ENCODE measurements around the gene CDH13. TPM values are rescaled to one million over a fixed set of nuclear protein-coding genes. Genes with fewer than 3 reads are reported as not detected.
A peak's percentile ranks its signal among the peaks of the same experiment; 100 is the strongest.

The CDH13 gene
- total and polyA plus RNA-seq, 2 experiments from 2014 or later, result 1.6 to 4.4 TPM

DNA sequence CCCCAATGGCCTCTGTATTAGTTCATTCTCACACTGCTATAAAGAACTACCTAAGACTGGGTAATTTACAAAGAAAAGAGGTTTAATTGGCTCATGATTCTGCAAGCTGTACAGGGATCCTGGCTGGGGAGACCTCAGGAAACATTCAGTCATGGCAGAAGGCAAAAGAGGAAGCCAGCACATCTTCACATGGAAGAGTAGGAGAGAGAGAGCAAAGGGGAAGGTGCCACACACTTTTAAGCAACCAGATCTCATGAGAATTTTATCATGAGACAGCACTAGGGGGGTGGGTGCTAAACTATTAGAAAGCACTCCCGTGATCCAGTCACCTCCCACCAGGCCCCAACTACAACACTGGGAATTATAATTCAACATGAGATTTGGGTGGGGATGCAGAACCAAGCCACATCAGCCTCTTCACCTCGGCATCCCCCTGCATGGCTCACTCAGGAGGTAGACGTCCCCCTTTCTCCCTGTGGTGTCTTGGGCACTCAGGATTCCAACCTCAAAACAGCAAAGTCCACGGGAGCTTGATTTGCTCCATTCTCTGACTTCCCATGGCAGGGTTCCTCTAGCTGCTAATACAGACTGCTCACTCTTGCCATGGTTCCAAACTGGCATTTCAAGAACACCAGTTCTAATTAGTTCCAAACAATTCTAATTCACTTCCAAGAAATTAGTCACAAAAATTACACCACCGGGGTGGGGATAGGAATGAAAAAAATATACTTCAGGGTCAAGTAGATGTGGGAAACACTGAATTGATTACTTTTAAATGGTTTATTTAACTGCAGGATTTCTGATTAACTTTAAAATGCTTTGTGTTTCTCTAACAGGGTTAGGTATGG, 977.2 kb downstream of the CDH13 start:
- ATAC-seq (no peak), DNase-seq (ENCODE audit: low spot score) (no peak)
- Histone ChIP-seq H3K9me2 (ENCODE audit: insufficient read depth) (peaks cover 11% of the 10 kb centered on the region; the same call in 1 of the 2 replicates), H3K4me1 (ENCODE audit: insufficient read depth) (peaks cover 23% of the 10 kb centered on the region), H3F3A (replicated peaks; ENCODE audit: low read depth) (no peaks in the 10 kb centered on the region), H2AFZ (no peak overlapping the region), H3K27me3 (ENCODE audit: insufficient read depth) (no peaks in the 10 kb centered on the region), H3K36me3 (ENCODE audit: insufficient read depth) (no peaks in the 10 kb centered on the region), H3K27ac (ENCODE audit: low read depth) (peak overlapping the region; percentile 81), H3K4me3 (peak overlapping the region; percentile 8; the same call in 1 of the 2 replicates), H4K20me1 (replicated peaks; ENCODE audit: insufficient read depth) (no peaks in the 10 kb centered on the region), H3K79me2 (replicated peaks; ENCODE audit: insufficient read depth) (no peaks in the 10 kb centered on the region), H3K4me2 (peak overlapping the region; percentile 23; the same call in 1 of the 2 replicates)
- Mint-ChIP-seq H3K27me3 (ENCODE audit: insufficient read depth, low read depth, poor library complexity) (peaks cover 14% of the 10 kb centered on the region), H3K4me1 (peaks cover 44% of the 10 kb centered on the region), H3K36me3 (ENCODE audit: low read depth) (peaks cover 14% of the 10 kb centered on the region; the same call in 2 of the 3 replicates), H3K9me3 (peaks cover 14% of the 10 kb centered on the region; the same call in 2 of the 3 replicates), H3K27ac (peak overlapping the region; percentile 35), H3K4me3 (no peak overlapping the region)
- TF ChIP-seq, protein P1, sequence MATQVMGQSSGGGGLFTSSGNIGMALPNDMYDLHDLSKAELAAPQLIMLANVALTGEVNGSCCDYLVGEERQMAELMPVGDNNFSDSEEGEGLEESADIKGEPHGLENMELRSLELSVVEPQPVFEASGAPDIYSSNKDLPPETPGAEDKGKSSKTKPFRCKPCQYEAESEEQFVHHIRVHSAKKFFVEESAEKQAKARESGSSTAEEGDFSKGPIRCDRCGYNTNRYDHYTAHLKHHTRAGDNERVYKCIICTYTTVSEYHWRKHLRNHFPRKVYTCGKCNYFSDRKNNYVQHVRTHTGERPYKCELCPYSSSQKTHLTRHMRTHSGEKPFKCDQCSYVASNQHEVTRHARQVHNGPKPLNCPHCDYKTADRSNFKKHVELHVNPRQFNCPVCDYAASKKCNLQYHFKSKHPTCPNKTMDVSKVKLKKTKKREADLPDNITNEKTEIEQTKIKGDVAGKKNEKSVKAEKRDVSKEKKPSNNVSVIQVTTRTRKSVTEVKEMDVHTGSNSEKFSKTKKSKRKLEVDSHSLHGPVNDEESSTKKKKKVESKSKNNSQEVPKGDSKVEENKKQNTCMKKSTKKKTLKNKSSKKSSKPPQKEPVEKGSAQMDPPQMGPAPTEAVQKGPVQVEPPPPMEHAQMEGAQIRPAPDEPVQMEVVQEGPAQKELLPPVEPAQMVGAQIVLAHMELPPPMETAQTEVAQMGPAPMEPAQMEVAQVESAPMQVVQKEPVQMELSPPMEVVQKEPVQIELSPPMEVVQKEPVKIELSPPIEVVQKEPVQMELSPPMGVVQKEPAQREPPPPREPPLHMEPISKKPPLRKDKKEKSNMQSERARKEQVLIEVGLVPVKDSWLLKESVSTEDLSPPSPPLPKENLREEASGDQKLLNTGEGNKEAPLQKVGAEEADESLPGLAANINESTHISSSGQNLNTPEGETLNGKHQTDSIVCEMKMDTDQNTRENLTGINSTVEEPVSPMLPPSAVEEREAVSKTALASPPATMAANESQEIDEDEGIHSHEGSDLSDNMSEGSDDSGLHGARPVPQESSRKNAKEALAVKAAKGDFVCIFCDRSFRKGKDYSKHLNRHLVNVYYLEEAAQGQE (IDR thresholded peaks at IDR 0.05; ENCODE audit: unreplicated experiment), result no peak
- no peak for TF ChIP-seq POLR2AphosphoS5 (IDR thresholded peaks at IDR 0.05; ENCODE audit: low read depth)
- TF ChIP-seq JUNB (IDR thresholded peaks at IDR 0.05; ENCODE audit: unreplicated experiment), result no peak
- no peak for TF ChIP-seq CREB1 (CRISPR knock-in tag; IDR thresholded peaks at IDR 0.05; ENCODE audit: low read depth)
- TF ChIP-seq, protein P2, sequence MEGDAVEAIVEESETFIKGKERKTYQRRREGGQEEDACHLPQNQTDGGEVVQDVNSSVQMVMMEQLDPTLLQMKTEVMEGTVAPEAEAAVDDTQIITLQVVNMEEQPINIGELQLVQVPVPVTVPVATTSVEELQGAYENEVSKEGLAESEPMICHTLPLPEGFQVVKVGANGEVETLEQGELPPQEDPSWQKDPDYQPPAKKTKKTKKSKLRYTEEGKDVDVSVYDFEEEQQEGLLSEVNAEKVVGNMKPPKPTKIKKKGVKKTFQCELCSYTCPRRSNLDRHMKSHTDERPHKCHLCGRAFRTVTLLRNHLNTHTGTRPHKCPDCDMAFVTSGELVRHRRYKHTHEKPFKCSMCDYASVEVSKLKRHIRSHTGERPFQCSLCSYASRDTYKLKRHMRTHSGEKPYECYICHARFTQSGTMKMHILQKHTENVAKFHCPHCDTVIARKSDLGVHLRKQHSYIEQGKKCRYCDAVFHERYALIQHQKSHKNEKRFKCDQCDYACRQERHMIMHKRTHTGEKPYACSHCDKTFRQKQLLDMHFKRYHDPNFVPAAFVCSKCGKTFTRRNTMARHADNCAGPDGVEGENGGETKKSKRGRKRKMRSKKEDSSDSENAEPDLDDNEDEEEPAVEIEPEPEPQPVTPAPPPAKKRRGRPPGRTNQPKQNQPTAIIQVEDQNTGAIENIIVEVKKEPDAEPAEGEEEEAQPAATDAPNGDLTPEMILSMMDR (conservative IDR thresholded peaks at IDR 0.05; ENCODE audit: low read depth in 2 of 2), result no peak
- TF ChIP-seq STAT1 (IDR thresholded peaks at IDR 0.05; ENCODE audit: unreplicated experiment), result no peak
- TF ChIP-seq, protein P3, sequence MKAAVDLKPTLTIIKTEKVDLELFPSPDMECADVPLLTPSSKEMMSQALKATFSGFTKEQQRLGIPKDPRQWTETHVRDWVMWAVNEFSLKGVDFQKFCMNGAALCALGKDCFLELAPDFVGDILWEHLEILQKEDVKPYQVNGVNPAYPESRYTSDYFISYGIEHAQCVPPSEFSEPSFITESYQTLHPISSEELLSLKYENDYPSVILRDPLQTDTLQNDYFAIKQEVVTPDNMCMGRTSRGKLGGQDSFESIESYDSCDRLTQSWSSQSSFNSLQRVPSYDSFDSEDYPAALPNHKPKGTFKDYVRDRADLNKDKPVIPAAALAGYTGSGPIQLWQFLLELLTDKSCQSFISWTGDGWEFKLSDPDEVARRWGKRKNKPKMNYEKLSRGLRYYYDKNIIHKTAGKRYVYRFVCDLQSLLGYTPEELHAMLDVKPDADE (IDR thresholded peaks at IDR 0.05), result no peak
- no peak for TF ChIP-seq EZH2phosphoT487 (IDR thresholded peaks at IDR 0.05; ENCODE audit: unreplicated experiment)
- no peak for TF ChIP-seq ZNF331 (CRISPR knock-in tag; IDR thresholded peaks at IDR 0.05; ENCODE audit: low read depth)
- TF ChIP-seq, protein P4, sequence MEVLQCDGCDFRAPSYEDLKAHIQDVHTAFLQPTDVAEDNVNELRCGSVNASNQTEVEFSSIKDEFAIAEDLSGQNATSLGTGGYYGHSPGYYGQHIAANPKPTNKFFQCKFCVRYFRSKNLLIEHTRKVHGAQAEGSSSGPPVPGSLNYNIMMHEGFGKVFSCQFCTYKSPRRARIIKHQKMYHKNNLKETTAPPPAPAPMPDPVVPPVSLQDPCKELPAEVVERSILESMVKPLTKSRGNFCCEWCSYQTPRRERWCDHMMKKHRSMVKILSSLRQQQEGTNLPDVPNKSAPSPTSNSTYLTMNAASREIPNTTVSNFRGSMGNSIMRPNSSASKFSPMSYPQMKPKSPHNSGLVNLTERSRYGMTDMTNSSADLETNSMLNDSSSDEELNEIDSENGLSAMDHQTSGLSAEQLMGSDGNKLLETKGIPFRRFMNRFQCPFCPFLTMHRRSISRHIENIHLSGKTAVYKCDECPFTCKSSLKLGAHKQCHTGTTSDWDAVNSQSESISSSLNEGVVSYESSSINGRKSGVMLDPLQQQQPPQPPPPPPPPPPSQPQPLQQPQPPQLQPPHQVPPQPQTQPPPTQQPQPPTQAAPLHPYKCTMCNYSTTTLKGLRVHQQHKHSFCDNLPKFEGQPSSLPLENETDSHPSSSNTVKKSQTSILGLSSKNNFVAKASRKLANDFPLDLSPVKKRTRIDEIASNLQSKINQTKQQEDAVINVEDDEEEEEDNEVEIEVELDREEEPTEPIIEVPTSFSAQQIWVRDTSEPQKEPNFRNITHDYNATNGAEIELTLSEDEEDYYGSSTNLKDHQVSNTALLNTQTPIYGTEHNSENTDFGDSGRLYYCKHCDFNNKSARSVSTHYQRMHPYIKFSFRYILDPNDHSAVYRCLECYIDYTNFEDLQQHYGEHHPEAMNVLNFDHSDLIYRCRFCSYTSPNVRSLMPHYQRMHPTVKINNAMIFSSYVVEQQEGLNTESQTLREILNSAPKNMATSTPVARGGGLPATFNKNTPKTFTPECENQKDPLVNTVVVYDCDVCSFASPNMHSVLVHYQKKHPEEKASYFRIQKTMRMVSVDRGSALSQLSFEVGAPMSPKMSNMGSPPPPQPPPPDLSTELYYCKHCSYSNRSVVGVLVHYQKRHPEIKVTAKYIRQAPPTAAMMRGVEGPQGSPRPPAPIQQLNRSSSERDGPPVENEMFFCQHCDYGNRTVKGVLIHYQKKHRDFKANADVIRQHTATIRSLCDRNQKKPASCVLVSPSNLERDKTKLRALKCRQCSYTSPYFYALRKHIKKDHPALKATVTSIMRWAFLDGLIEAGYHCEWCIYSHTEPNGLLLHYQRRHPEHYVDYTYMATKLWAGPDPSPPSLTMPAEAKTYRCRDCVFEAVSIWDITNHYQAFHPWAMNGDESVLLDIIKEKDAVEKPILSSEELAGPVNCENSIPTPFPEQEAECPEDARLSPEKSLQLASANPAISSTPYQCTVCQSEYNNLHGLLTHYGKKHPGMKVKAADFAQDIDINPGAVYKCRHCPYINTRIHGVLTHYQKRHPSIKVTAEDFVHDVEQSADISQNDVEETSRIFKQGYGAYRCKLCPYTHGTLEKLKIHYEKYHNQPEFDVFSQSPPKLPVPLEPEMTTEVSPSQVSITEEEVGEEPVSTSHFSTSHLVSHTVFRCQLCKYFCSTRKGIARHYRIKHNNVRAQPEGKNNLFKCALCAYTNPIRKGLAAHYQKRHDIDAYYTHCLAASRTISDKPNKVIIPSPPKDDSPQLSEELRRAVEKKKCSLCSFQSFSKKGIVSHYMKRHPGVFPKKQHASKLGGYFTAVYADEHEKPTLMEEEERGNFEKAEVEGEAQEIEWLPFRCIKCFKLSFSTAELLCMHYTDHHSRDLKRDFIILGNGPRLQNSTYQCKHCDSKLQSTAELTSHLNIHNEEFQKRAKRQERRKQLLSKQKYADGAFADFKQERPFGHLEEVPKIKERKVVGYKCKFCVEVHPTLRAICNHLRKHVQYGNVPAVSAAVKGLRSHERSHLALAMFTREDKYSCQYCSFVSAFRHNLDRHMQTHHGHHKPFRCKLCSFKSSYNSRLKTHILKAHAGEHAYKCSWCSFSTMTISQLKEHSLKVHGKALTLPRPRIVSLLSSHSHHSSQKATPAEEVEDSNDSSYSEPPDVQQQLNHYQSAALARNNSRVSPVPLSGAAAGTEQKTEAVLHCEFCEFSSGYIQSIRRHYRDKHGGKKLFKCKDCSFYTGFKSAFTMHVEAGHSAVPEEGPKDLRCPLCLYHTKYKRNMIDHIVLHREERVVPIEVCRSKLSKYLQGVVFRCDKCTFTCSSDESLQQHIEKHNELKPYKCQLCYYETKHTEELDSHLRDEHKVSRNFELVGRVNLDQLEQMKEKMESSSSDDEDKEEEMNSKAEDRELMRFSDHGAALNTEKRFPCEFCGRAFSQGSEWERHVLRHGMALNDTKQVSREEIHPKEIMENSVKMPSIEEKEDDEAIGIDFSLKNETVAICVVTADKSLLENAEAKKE (CRISPR knock-in tag; IDR thresholded peaks at IDR 0.05), result no peak

Data from GM23338 (cell line).